Fibroblast of villous mesenchyme (primary cell): ENCODE data around the gene PTPN12. TPM values are rescaled to one million over a fixed set of nuclear protein-coding genes. Genes with fewer than 3 reads are reported as not detected.

Experiments
- DNase-seq: peaks from one replicate; pipeline ENCODE4 v3.0.0-alpha.2; 2010; ENCODE audit warnings: low read depth
- H3K4me3 ChIP-seq: 2 replicates; pipeline ENCODE4 v1.5.1; 2011; ENCODE audit warnings: low read depth, mild to moderate bottlenecking, low read length
- CTCF ChIP-seq: IDR thresholded peaks from 2 replicates; pipeline ENCODE4 v1.5.1; 2012; ENCODE audit warnings: low read depth, mild to moderate bottlenecking, low read length; ENCODE audit not compliant: insufficient read depth
- total RNA-seq: library from RNA; depleted of rRNA; stranded (reverse); fragments of >200 nt; gene quantifications from 2 replicates; pipeline ENCODE4 v1.2.3, GENCODE V29; 2012

PTPN12 gene
- total RNA-seq, 1 donor = 78.6 TPM

GRCh38 chr7:77548206-77548605 is 11.1 kb downstream of the PTPN12 start:
- no peak for DNase-seq
- no peak for TF ChIP-seq CTCF

GRCh38 chr7:77549106-77549870 is 12.2 kb downstream of the PTPN12 start:
- no peak for TF ChIP-seq CTCF
- DNase-seq = no peak
- no peak overlapping the region for H3K4me3 ChIP-seq

More at GRCh38 chr7:77548206-77548605, 11.1 kb downstream of the PTPN12 start:
- H3K4me3 ChIP-seq = no peak overlapping the region

- H3K4me3 ChIP-seq = no peak overlapping the region
- DNase-seq = peak; percentile 82
- no peak for TF ChIP-seq CTCF
Measured at GRCh38 chr7:77550586-77550985, 13.5 kb downstream of the PTPN12 start.

GRCh38 chr7:77553123-77553522 is 16.0 kb downstream of the PTPN12 start:
- no peak for DNase-seq
- TF ChIP-seq CTCF = no peak
- no peak overlapping the region for H3K4me3 ChIP-seq

- H3K4me3 ChIP-seq = no peak overlapping the region
- no peak for DNase-seq
- no peak for TF ChIP-seq CTCF
Measured at GRCh38 chr7:77558284-77558967, 21.3 kb downstream of the PTPN12 start.

GRCh38 chr7:77561352-77561751 is 24.3 kb downstream of the PTPN12 start:
- DNase-seq = no peak

More at GRCh38 chr7:77561352-77561751, 24.3 kb downstream of the PTPN12 start:
- H3K4me3 ChIP-seq = no peak overlapping the region
- TF ChIP-seq CTCF = no peak
